Suprapubic skin (tissue), 4 donors: ENCODE results near the gene PNPLA8.

ENCODE experiments used
- POLR2A ChIP-seq, 2 donors: fragments of 450-650 bp; IDR thresholded peaks; one replicate each; pipeline ENCODE4 v1.6.1; 2017; ENCODE audit warnings: antibody characterized with exemption in 2 of 2, mild to moderate bottlenecking in 2 of 2, moderate library complexity in 2 of 2
- POLR2AphosphoS5 ChIP-seq, 3 donors: sonication (generic); formaldehyde crosslinking; IDR thresholded peaks; one replicate each; pipeline ENCODE4 v1.6.1; 2017; ENCODE audit warnings: antibody characterized with exemption in 3 of 3

DNA sequence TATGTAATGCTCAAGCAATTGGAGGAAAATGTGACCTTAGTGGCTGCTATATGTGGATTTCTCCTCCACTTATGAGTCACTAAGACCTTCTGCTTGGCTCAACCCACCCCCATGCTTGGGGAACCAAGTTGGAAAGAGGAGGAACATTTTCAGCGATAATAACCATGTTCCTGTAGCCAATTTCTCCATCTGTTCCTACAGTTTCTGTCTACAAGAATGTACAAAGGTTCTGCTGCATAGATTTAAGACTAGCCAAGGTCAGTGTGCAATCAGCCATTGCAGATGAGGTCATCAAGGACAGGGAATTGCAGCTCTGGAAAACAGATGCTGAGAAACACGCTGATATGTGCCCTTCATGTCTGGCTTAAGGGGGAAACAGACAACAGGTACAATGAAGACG is 64.1 kb downstream of the PNPLA8 start:
- no peak for TF ChIP-seq POLR2A (IDR thresholded peaks at IDR 0.05)
- TF ChIP-seq POLR2AphosphoS5 (IDR thresholded peaks at IDR 0.05) = no peak
